ENCODE data around the gene IGFBP4. TPM values are rescaled to one million over a fixed set of nuclear protein-coding genes. Genes with fewer than 3 reads are reported as not detected.

Gene IGFBP4
- total and polyA plus RNA-seq, 4 donors, result 99.2 to 1,001 (median 628) TPM

- 10 to 13% methylated on average over 16 of the region's 16 CpGs for WGBS, 2 donors
- Histone ChIP-seq H3K36me3 (ENCODE audit: control insufficient read depth in 1 of 2, insufficient read depth in 2 of 2, low read length in 1 of 2) (no peaks in the 10 kb centered on the region), H3K27me3 (ENCODE audit: control insufficient read depth in 1 of 2, insufficient read depth in 2 of 2, low read length in 1 of 2) (no peaks in the 10 kb centered on the region), H3K4me1 (ENCODE audit: control insufficient read depth in 1 of 2, insufficient read depth in 2 of 2, low read length in 2 of 2) (peaks cover 0 to 2% of the 10 kb centered on the region in 2 donors), H3K9me3 (ENCODE audit: control insufficient read depth, low read length) (no peaks in the 10 kb centered on the region), H3K4me3 (ENCODE audit: low read length in 2 of 2) (no peak overlapping the region), H3K27ac (ENCODE audit: low read depth in 1 of 2, low read length in 2 of 2) (peak overlapping the region in 1 of 2 donors; percentile 65)
- DNase-seq (no peak), ATAC-seq (ENCODE audit: low FRiP score) (no peak)
- intact Hi-C loops (cut with DNase I), result no loop called here
These were observed 13.2 kb downstream of the IGFBP4 start for GRCh38 chr17:40456396-40456951.

- DNase-seq, result no peak
- Histone ChIP-seq H3K4me1 (ENCODE audit: control insufficient read depth in 1 of 2, insufficient read depth in 2 of 2, low read length in 2 of 2) (no peaks in the 10 kb centered on the region), H3K9me3 (ENCODE audit: control insufficient read depth, low read length) (no peaks in the 10 kb centered on the region), H3K4me3 (ENCODE audit: low read length in 2 of 2) (no peak overlapping the region), H3K27me3 (ENCODE audit: control insufficient read depth in 1 of 2, insufficient read depth in 2 of 2, low read length in 1 of 2) (no peaks in the 10 kb centered on the region), H3K36me3 (ENCODE audit: control insufficient read depth in 1 of 2, insufficient read depth in 2 of 2, low read length in 1 of 2) (no peaks in the 10 kb centered on the region), H3K27ac (ENCODE audit: low read depth in 1 of 2, low read length in 2 of 2) (peak overlapping the region in 1 of 2 donors; percentile 65)
- intact Hi-C loops (cut with DNase I), result no loop called here
- WGBS, 2 donors, result 91 to 98% methylated on average over 3 of the region's 3 CpGs
- ATAC-seq (ENCODE audit: low FRiP score), result no peak
These were observed 14.1 kb downstream of the IGFBP4 start for GRCh38 chr17:40457369-40457768.

- 21 to 22% methylated on average over 16 of the region's 16 CpGs for WGBS, 2 donors
- Histone ChIP-seq H3K4me1 (ENCODE audit: control insufficient read depth in 1 of 2, insufficient read depth in 2 of 2, low read length in 2 of 2) (no peaks in the 10 kb centered on the region), H3K27me3 (ENCODE audit: control insufficient read depth in 1 of 2, insufficient read depth in 2 of 2, low read length in 1 of 2) (no peaks in the 10 kb centered on the region), H3K36me3 (ENCODE audit: control insufficient read depth in 1 of 2, insufficient read depth in 2 of 2, low read length in 1 of 2) (no peaks in the 10 kb centered on the region), H3K27ac (ENCODE audit: low read depth in 1 of 2, low read length in 2 of 2) (no peak overlapping the region), H3K9me3 (ENCODE audit: control insufficient read depth, low read length) (no peaks in the 10 kb centered on the region), H3K4me3 (ENCODE audit: low read length in 2 of 2) (no peak overlapping the region)
- ATAC-seq (ENCODE audit: low FRiP score) (no peak), DNase-seq (no peak)
- intact Hi-C loops (cut with DNase I), result no loop called here
These were observed 14.9 kb downstream of the IGFBP4 start for GRCh38 chr17:40457964-40458791.

GRCh38 chr17:40458851-40459482 lies 15.7 kb downstream of the IGFBP4 start:
- Histone ChIP-seq H3K27ac (ENCODE audit: low read depth in 1 of 2, low read length in 2 of 2) (no peak overlapping the region), H3K36me3 (ENCODE audit: control insufficient read depth in 1 of 2, insufficient read depth in 2 of 2, low read length in 1 of 2) (no peaks in the 10 kb centered on the region), H3K4me3 (ENCODE audit: low read length in 2 of 2) (no peak overlapping the region), H3K9me3 (ENCODE audit: control insufficient read depth, low read length) (no peaks in the 10 kb centered on the region), H3K27me3 (ENCODE audit: control insufficient read depth in 1 of 2, insufficient read depth in 2 of 2, low read length in 1 of 2) (no peaks in the 10 kb centered on the region), H3K4me1 (ENCODE audit: control insufficient read depth in 1 of 2, insufficient read depth in 2 of 2, low read length in 2 of 2) (no peaks in the 10 kb centered on the region)
- DNase-seq, result no peak
- 87 to 88% methylated on average over 12 of the region's 12 CpGs for WGBS, 2 donors
- ATAC-seq (ENCODE audit: low FRiP score), result no peak
- intact Hi-C loops (cut with DNase I), result no loop called here

- H3K27me3 ChIP-seq (ENCODE audit: control insufficient read depth in 1 of 2, insufficient read depth in 2 of 2, low read length in 1 of 2), result no peaks in the 10 kb centered on the region
- H3K4me1 ChIP-seq (ENCODE audit: control insufficient read depth in 1 of 2, insufficient read depth in 2 of 2, low read length in 2 of 2), result no peaks in the 10 kb centered on the region
- no peaks in the 10 kb centered on the region for H3K36me3 ChIP-seq (ENCODE audit: control insufficient read depth in 1 of 2, insufficient read depth in 2 of 2, low read length in 1 of 2)
- no peak overlapping the region for H3K4me3 ChIP-seq (ENCODE audit: low read length in 2 of 2)
- ATAC-seq (ENCODE audit: low FRiP score), result no peak
- intact Hi-C loops (cut with DNase I), result no loop called here
- no peaks in the 10 kb centered on the region for H3K9me3 ChIP-seq (ENCODE audit: control insufficient read depth, low read length)
- no peak overlapping the region for H3K27ac ChIP-seq (ENCODE audit: low read depth in 1 of 2, low read length in 2 of 2)
- DNase-seq, result no peak
- WGBS, 2 donors, result 80 to 86% methylated on average over 8 of the region's 8 CpGs
These were observed 16.7 kb downstream of the IGFBP4 start for GRCh38 chr17:40459636-40460603.

GRCh38 chr17:40460604-40460967 lies 17.3 kb downstream of the IGFBP4 start:
- no peak overlapping the region for H3K27ac ChIP-seq (ENCODE audit: low read depth in 1 of 2, low read length in 2 of 2)
- ATAC-seq (ENCODE audit: low FRiP score), result no peak
- no peaks in the 10 kb centered on the region for H3K4me1 ChIP-seq (ENCODE audit: control insufficient read depth in 1 of 2, insufficient read depth in 2 of 2, low read length in 2 of 2)

GRCh38 chr17:40460968-40461731 lies 17.9 kb downstream of the IGFBP4 start:
- WGBS, 2 donors, result 78 to 81% methylated on average over 9 of the region's 9 CpGs
- ATAC-seq (ENCODE audit: low FRiP score) (no peak), DNase-seq (no peak)
- no peak overlapping the region for H3K27ac ChIP-seq (ENCODE audit: low read depth in 1 of 2, low read length in 2 of 2)
- no peaks in the 10 kb centered on the region for H3K4me1 ChIP-seq (ENCODE audit: control insufficient read depth in 1 of 2, insufficient read depth in 2 of 2, low read length in 2 of 2)
- no peaks in the 10 kb centered on the region for H3K36me3 ChIP-seq (ENCODE audit: control insufficient read depth in 1 of 2, insufficient read depth in 2 of 2, low read length in 1 of 2)
- H3K4me3 ChIP-seq (ENCODE audit: low read length in 2 of 2), result no peak overlapping the region
- no peaks in the 10 kb centered on the region for H3K27me3 ChIP-seq (ENCODE audit: control insufficient read depth in 1 of 2, insufficient read depth in 2 of 2, low read length in 1 of 2)
- H3K9me3 ChIP-seq (ENCODE audit: control insufficient read depth, low read length), result no peaks in the 10 kb centered on the region
- intact Hi-C loops (cut with DNase I), result no loop called here

More at GRCh38 chr17:40460604-40460967, 17.3 kb downstream of the IGFBP4 start:
- WGBS, 2 donors, result 90 to 91% methylated on average over 3 of the region's 3 CpGs
- DNase-seq, result no peak
- Histone ChIP-seq H3K4me3 (ENCODE audit: low read length in 2 of 2) (no peak overlapping the region), H3K27me3 (ENCODE audit: control insufficient read depth in 1 of 2, insufficient read depth in 2 of 2, low read length in 1 of 2) (no peaks in the 10 kb centered on the region), H3K9me3 (ENCODE audit: control insufficient read depth, low read length) (no peaks in the 10 kb centered on the region), H3K36me3 (ENCODE audit: control insufficient read depth in 1 of 2, insufficient read depth in 2 of 2, low read length in 1 of 2) (no peaks in the 10 kb centered on the region)
- intact Hi-C loops (cut with DNase I), result no loop called here

Measured in aorta (tissue), 5 donors.